BJ (cell line): ENCODE results near the gene ATL1. TPM values are rescaled to one million over a fixed set of nuclear protein-coding genes. Genes with fewer than 3 reads are reported as not detected.
"Not testable (repeated sequence)": the region's sequence is repeated elsewhere in the genome, so short reads cannot be mapped to it uniquely, and the experiment has no call there.

Source experiments
- CTCF ChIA-PET: fragments of 350-600 bp; formaldehyde crosslinking; extraction: SDS; loops from one replicate; lab custom pipeline; 2021; ENCODE audit warnings: antibody characterized with exemption, inconsistent platforms; lab: Yijun Ruan, JAX
- POLR2A ChIA-PET: fragments of 300-600 bp; sonication (Branson Sonifier 250); formaldehyde crosslinking; extraction: SDS; loops from one replicate; lab custom pipeline; 2021; ENCODE audit warnings: antibody characterized with exemption; lab: Charles Lee
- DNase-seq: peaks from one replicate; pipeline ENCODE4 v3.0.0-alpha.2; 2011; ENCODE audit warnings: low read depth
- H3K27me3 ChIP-seq: 2 replicates; pipeline ENCODE4 v1.6.0; 2011; ENCODE audit warnings: low read length; ENCODE audit not compliant: control insufficient read depth, insufficient read depth
- H3K36me3 ChIP-seq: 2 replicates; pipeline ENCODE4 v1.5.1; 2011; ENCODE audit warnings: low read length; ENCODE audit not compliant: control insufficient read depth, insufficient read depth
- H3K4me3 ChIP-seq: 2 replicates; pipeline ENCODE4 v1.5.1; 2011; ENCODE audit warnings: low read depth, mild to moderate bottlenecking, control low read depth, low read length
- polyA plus RNA-seq: library from polyadenylated mRNA; depleted of rRNA; stranded (reverse); fragments of >200 nt; gene quantifications from 2 replicates; pipeline ENCODE4 v1.2.3, GENCODE V29; 2011
- TF ChIP-seq, protein P1 (sequence below): IDR thresholded peaks from 2 replicates; pipeline ENCODE4 v1.5.1; 2011; ENCODE audit warnings: low read depth, mild to moderate bottlenecking, control low read depth, inconsistent platforms, low read length, moderate library complexity; ENCODE audit not compliant: insufficient read depth

Gene ATL1
- polyA plus RNA-seq, 1 experiment, result 4.5 TPM

DNA sequence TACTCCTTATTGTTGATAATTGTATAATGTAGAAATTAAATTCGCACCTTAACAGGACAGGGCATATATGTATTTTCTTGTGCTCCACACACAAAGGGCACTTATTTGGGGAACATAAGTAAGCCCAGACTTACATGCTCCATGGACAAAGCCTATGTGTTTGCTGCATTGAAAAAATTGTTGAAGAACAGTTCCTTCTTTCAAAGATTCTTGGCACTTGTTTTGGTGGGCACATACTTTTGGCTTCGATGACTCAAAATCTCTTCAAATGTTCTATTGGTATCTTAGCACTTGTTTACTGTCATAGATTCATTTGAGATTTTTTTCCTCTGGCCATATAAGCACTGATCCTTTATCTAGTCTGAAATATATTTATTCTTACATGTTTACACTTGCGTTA lies 26.1 kb upstream of the ATL1 start:
- TF ChIP-seq, protein P1, sequence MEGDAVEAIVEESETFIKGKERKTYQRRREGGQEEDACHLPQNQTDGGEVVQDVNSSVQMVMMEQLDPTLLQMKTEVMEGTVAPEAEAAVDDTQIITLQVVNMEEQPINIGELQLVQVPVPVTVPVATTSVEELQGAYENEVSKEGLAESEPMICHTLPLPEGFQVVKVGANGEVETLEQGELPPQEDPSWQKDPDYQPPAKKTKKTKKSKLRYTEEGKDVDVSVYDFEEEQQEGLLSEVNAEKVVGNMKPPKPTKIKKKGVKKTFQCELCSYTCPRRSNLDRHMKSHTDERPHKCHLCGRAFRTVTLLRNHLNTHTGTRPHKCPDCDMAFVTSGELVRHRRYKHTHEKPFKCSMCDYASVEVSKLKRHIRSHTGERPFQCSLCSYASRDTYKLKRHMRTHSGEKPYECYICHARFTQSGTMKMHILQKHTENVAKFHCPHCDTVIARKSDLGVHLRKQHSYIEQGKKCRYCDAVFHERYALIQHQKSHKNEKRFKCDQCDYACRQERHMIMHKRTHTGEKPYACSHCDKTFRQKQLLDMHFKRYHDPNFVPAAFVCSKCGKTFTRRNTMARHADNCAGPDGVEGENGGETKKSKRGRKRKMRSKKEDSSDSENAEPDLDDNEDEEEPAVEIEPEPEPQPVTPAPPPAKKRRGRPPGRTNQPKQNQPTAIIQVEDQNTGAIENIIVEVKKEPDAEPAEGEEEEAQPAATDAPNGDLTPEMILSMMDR, result no peak
- POLR2A ChIA-PET, result no interaction called here
- Histone ChIP-seq H3K36me3 (no peaks in the 10 kb centered on the region), H3K4me3 (no peak overlapping the region), H3K27me3 (no peaks in the 10 kb centered on the region)
- DNase-seq, result no peak
- CTCF ChIA-PET, result interaction anchor here (0.8 to 2.3 kb wide), 2 partner anchors 212 to 216 kb away, joined by 5 to 10 read pairs; no protein-coding TSS in a partner anchor

DNA sequence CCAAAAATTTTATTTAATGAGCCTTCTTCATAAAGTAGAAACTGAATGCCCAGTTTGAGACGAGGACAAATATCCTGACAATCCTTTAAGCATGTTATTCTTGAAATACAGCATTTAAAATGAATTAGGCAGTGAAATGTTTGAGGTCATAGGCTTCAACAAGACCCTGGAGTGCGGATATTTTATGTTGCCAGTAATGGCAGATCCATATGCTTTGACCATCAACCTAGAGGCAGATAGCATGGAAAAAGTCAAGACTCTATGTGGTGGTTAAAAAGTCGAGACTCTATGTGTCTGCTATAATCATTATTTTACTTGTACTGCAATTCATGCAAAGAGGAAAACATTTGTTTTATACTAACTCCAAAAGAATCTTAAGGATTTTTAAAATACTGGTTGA lies 25.5 kb upstream of the ATL1 start:
- no peak for DNase-seq
- H3K27me3 ChIP-seq, result no peaks in the 10 kb centered on the region
- POLR2A ChIA-PET, result no interaction called here
- H3K4me3 ChIP-seq, result no peak overlapping the region
- CTCF ChIA-PET, result interaction anchor here (0.8 kb wide), 1 partner anchor 243 kb away, joined by 3 read pairs; no protein-coding TSS in a partner anchor
- TF ChIP-seq, protein P1, result no peak
- H3K36me3 ChIP-seq, result no peaks in the 10 kb centered on the region

DNA sequence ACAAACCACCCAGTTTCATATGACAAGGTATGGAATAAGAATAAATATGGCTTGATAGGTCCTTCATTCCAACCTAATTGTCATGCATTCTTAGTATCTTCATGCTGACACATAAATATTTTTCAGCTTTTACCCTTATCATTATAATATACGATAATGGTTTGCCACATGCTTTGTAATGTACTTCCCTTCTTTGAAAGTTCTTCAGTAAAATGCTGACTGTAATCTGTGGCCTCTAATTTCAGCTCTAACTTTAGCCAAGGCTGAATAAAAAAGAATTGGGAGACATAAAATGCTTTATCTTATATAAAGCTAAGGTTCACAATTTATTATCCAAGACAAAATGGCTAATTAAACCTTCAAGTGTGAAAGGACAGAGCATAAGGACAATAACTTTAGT lies 24.9 kb upstream of the ATL1 start:
- no peaks in the 10 kb centered on the region for H3K27me3 ChIP-seq
- ChIA-PET POLR2A (no interaction called here), CTCF (interaction anchor here (0.8 kb wide), 1 partner anchor 242 kb away, joined by 3 read pairs; no protein-coding TSS in a partner anchor)
- no peak overlapping the region for H3K4me3 ChIP-seq
- no peaks in the 10 kb centered on the region for H3K36me3 ChIP-seq
- no peak for DNase-seq
- TF ChIP-seq, protein P1, result no peak

DNA sequence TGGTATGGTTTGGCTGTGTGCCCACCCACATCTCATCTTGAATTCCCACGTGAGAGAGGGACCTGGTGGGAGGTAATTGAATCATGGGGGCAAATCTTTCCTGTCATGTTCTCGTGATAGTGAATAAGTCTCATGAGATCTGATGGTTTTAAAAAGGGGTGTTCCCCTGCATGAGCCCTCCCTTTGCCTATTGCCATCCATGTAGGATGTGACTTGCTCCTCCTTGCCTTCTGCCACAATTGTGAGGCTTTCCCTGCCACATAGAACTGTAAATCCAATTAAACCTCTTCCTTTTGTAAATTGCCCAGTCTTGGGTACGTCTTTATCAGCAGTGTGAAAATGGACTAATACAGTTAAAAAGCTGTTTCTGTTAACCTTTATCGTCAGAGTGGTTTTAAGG lies 21.9 kb upstream of the ATL1 start:
- DNase-seq, H3K36me3 ChIP-seq, H3K4me3 ChIP-seq, POLR2A ChIA-PET, H3K27me3 ChIP-seq: not testable (repeated sequence)
- CTCF ChIA-PET, result interaction anchor here (1.3 to 8.9 kb wide), 4 partner anchors 12 to 277 kb away, joined by 3 to 117 read pairs (median 9); no protein-coding TSS in a partner anchor

DNA sequence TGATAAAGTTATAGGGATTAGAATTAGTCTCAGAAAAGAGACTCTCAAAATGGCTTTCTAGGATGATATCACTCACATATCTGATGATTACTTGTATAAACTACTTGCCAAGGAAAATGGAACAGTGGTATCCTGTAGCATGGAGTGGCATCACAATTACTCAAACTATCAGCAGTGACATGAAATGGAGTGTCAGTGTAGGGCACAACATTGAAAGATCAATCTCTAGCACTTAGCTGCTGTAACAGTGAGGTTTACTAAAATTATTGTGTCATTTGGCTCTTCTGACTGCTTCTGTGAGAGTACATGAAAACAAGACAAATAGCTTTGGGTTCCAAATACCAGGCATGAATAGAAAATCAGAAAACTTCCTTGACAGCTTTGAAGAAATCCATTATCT lies 20.9 kb upstream of the ATL1 start:
- Histone ChIP-seq H3K27me3 (peaks cover 1% of the 10 kb centered on the region), H3K4me3 (no peak overlapping the region), H3K36me3 (no peaks in the 10 kb centered on the region)
- ChIA-PET CTCF (interaction anchor here (0.6 to 8.9 kb wide), 4 partner anchors 219 to 284 kb away, joined by 3 to 117 read pairs (median 9); no protein-coding TSS in a partner anchor), POLR2A (no interaction called here)
- TF ChIP-seq, protein P1, result no peak
- no peak for DNase-seq

DNA sequence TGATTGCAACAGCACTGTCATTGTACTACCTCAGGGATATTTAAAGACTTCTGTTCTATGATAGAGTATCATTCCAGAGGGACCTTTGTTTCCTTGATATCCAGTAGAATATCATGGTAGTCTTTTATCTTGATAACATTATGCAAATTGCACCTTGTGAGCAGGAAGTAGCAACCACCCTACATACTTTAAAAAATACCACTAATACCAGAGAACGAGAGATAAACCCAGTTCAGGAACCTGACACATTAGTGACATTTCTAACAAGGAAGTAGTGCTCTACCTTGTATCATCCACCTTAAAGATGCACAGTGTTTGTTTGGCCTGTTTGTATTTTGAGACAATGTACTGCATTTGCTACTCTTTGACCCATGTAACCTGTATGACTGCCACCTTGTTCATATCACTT lies 18.8 kb upstream of the ATL1 start:
- POLR2A ChIA-PET, result no interaction called here
- CTCF ChIA-PET, result interaction anchor here (0.7 to 8.9 kb wide), 4 partner anchors 9 to 234 kb away, joined by 3 to 117 read pairs (median 4); partner anchors contain the start of gene MAP4K5
- Histone ChIP-seq H3K27me3 (peaks cover 2% of the 10 kb centered on the region), H3K36me3 (no peaks in the 10 kb centered on the region), H3K4me3 (no peak overlapping the region)
- no peak for DNase-seq
- TF ChIP-seq, protein P1, result no peak
